ENCODE results near the gene ASPRV1. TPM values are rescaled to one million over a fixed set of nuclear protein-coding genes. Genes with fewer than 3 reads are reported as not detected.

The ASPRV1 gene
- total RNA-seq, 1 donor from 2014 or later, result 0.87 TPM

DNA sequence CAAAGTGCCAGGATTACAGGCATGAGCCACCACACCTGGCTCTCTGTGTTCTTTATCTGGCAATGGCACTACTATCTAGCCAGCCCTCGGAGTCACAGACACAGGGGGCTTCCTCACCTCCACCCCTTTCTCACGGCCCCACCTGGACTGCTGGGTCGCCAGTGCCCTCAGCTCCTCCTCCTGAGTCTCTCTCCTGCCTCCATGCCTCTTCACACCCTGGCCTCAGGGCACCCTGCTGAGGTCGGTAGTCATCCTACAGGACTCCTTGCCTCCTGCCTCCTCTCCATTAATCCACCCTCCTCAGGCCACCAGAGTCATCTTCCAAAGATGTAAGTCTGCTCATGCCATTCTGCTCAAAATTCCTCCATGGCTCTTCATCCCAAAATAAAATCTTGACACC is 8.6 kb upstream of the ASPRV1 start:
- TF ChIP-seq, protein P1, sequence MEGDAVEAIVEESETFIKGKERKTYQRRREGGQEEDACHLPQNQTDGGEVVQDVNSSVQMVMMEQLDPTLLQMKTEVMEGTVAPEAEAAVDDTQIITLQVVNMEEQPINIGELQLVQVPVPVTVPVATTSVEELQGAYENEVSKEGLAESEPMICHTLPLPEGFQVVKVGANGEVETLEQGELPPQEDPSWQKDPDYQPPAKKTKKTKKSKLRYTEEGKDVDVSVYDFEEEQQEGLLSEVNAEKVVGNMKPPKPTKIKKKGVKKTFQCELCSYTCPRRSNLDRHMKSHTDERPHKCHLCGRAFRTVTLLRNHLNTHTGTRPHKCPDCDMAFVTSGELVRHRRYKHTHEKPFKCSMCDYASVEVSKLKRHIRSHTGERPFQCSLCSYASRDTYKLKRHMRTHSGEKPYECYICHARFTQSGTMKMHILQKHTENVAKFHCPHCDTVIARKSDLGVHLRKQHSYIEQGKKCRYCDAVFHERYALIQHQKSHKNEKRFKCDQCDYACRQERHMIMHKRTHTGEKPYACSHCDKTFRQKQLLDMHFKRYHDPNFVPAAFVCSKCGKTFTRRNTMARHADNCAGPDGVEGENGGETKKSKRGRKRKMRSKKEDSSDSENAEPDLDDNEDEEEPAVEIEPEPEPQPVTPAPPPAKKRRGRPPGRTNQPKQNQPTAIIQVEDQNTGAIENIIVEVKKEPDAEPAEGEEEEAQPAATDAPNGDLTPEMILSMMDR (IDR thresholded peaks at IDR 0.05; ENCODE audit: unreplicated experiment), result no peak
- no peaks in the 10 kb centered on the region for H3K36me3 Mint-ChIP-seq (ENCODE audit: low read depth, unreplicated experiment)
- no peaks in the 10 kb centered on the region for H3K4me1 Mint-ChIP-seq (ENCODE audit: unreplicated experiment)
- no peaks in the 10 kb centered on the region for H3K9me3 Mint-ChIP-seq (ENCODE audit: unreplicated experiment)
- no peak overlapping the region for H3K4me3 Mint-ChIP-seq (ENCODE audit: unreplicated experiment)
- no peak for DNase-seq (ENCODE audit: low spot score)
- peaks cover 5% of the 10 kb centered on the region for H3K27me3 Mint-ChIP-seq (ENCODE audit: unreplicated experiment)
- H3K27ac Mint-ChIP-seq (ENCODE audit: unreplicated experiment), result no peak overlapping the region

DNA sequence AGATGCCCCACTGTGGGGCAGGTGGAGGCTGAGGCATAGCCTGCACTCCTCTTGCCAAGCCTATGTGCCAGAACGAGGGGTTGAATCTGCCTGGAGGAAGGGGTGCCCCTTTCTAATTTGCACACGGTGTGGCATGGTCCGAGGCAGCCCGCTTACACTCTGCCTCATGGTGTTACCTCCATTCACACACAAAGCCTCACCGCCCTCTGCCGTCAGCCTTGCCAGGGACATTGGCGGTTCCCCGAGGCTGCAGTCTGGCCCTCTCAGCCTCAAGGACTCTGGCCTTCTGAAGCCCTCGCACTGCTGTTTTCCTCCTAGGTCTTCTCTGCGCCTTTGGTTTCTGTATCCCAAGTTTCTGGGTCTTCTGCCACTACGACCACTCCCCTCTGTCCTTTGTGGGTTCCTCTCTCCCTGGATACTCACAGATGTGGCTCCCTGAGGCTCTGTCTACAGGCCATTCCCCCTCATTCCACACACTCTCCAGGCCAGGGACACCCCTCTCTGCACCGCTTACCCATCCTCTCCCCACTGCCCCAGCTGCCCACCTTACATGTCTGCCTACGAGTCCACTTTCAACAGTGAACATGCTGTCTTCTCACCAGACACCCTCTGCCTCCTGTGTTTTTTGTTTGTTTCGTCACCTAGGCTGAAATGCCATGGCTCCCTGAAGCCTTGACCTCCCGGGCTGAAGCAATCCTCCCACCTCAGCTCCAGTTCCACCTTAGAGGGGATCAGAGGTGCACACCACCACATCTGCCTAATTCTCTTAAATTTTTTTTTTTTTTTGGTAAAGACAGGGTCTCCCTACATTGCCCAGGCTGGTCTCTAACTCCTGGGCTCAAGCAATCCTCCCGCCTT is 7.9 kb upstream of the ASPRV1 start:
- Mint-ChIP-seq H3K36me3 (ENCODE audit: low read depth, unreplicated experiment) (no peaks in the 10 kb centered on the region), H3K4me3 (ENCODE audit: unreplicated experiment) (no peak overlapping the region), H3K9me3 (ENCODE audit: unreplicated experiment) (no peaks in the 10 kb centered on the region), H3K27ac (ENCODE audit: unreplicated experiment) (no peak overlapping the region), H3K27me3 (ENCODE audit: unreplicated experiment) (peaks cover 5% of the 10 kb centered on the region), H3K4me1 (ENCODE audit: unreplicated experiment) (no peaks in the 10 kb centered on the region)
- DNase-seq (ENCODE audit: low spot score), result no peak
- TF ChIP-seq, protein P1 (IDR thresholded peaks at IDR 0.05; ENCODE audit: unreplicated experiment), result no peak

DNA sequence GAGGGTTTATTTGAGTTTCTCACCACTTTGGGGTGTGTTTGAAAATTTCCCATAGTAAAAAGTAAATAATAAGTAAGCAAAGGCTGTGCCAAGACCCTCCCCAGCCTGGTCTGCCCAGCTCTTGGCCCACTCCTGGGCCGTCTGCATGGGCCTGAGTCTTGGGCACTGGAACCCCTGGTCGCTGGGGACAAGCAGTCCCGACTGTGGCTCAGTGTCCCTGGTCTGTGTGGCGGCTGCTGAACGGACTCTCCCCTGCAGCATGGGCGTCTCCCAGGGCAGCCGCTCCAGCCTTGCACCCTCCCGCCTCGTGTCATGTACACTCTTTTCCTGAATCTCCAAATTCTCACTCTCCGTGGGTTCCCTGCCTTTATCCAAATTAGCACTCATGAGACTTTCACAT is 7.2 kb upstream of the ASPRV1 start:
- Mint-ChIP-seq H3K4me1 (ENCODE audit: unreplicated experiment) (no peaks in the 10 kb centered on the region), H3K9me3 (ENCODE audit: unreplicated experiment) (no peaks in the 10 kb centered on the region), H3K27ac (ENCODE audit: unreplicated experiment) (no peak overlapping the region), H3K27me3 (ENCODE audit: unreplicated experiment) (peaks cover 5% of the 10 kb centered on the region), H3K4me3 (ENCODE audit: unreplicated experiment) (no peak overlapping the region), H3K36me3 (ENCODE audit: low read depth, unreplicated experiment) (no peaks in the 10 kb centered on the region)
- TF ChIP-seq, protein P1 (IDR thresholded peaks at IDR 0.05; ENCODE audit: unreplicated experiment), result no peak
- no peak for DNase-seq (ENCODE audit: low spot score)

DNA sequence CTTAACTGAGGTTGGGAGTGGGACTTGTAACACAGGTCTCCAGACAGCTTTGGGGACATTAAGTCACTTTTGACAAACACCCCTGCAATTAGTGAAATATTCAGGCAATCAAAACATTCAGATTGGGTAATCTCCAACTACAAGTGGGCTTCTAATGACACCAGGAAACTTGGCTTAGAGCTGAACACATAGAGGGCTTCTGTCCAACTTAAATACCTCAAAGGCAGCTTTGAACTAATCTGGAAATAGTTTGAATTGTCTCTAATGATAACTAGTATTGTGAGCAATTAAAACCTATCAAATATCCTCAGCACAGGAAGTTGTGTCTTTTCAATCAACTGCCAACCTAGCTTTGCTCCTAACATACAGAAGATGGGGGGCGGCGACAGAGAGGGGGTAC is 5.1 kb upstream of the ASPRV1 start:
- TF ChIP-seq, protein P1 (IDR thresholded peaks at IDR 0.05; ENCODE audit: unreplicated experiment), result no peak

DNA sequence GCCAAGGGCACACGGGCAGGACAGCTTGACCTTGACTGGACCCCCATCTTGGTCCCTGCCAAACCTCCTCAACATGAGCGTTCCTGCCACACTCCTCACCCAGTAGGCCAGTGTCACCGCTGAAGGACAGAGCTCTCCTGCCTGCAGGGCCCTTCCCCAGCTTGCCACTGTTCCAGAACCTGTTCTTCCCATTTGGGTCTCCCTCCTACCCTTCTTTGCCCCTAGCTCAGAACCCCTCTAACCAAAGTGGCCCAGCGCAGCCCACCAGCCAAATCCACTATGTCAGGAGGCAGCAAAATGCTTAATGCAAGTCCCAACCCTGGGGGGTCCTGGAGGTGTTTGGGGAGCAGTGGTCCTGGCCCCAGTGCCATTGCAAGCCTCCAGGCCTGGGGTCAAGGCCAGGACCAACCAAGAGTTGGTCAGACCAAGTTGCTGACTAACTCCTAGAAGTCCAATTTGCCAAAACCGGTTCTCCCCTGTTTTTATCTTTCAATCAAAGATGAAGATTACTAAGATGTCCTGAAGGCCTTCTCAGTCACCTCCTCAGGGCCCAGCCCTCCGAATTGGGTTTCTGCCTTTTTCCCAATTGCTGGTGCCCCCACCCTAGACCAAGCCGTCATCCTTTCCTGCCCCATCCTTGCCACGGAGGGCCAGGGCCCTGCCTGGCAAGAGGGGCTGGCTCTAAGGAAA is 4.5 kb upstream of the ASPRV1 start:
- Mint-ChIP-seq H3K27me3 (ENCODE audit: unreplicated experiment) (peaks cover 8% of the 10 kb centered on the region), H3K4me3 (ENCODE audit: unreplicated experiment) (no peak overlapping the region), H3K4me1 (ENCODE audit: unreplicated experiment) (peaks cover 10% of the 10 kb centered on the region), H3K27ac (ENCODE audit: unreplicated experiment) (no peak overlapping the region), H3K9me3 (ENCODE audit: unreplicated experiment) (no peaks in the 10 kb centered on the region), H3K36me3 (ENCODE audit: low read depth, unreplicated experiment) (no peaks in the 10 kb centered on the region)
- DNase-seq (ENCODE audit: low spot score), result no peak
- TF ChIP-seq, protein P1 (IDR thresholded peaks at IDR 0.05; ENCODE audit: unreplicated experiment), result no peak

More for the DNA sequence above, 5.1 kb upstream of the ASPRV1 start:
- DNase-seq (ENCODE audit: low spot score), result no peak
- Mint-ChIP-seq H3K27ac (ENCODE audit: unreplicated experiment) (no peak overlapping the region), H3K4me1 (ENCODE audit: unreplicated experiment) (peaks cover 10% of the 10 kb centered on the region), H3K36me3 (ENCODE audit: low read depth, unreplicated experiment) (no peaks in the 10 kb centered on the region), H3K27me3 (ENCODE audit: unreplicated experiment) (peaks cover 8% of the 10 kb centered on the region), H3K9me3 (ENCODE audit: unreplicated experiment) (no peaks in the 10 kb centered on the region), H3K4me3 (ENCODE audit: unreplicated experiment) (no peak overlapping the region)
